HuH-7 (cell line): ENCODE results near the gene C1R.
"Not testable (repeated sequence)": the region's sequence is repeated elsewhere in the genome, so short reads cannot be mapped to it uniquely, and the experiment has no call there.

Experiments
- DNase-seq: peaks from one replicate; pipeline ENCODE4 v3.0.0; 2011; ENCODE audit warnings: low spot score

C1R gene

GRCh38 chr12:7120166-7120565 lies 27.9 kb upstream of the C1R start:
- no peak for DNase-seq

GRCh38 chr12:7118881-7119280 lies 26.6 kb upstream of the C1R start:
- no peak for DNase-seq

GRCh38 chr12:7117670-7118069 lies 25.4 kb upstream of the C1R start:
- DNase-seq, result no peak

GRCh38 chr12:7116916-7117315 lies 24.7 kb upstream of the C1R start:
- DNase-seq, result no peak

GRCh38 chr12:7116196-7116595 lies 24.0 kb upstream of the C1R start:
- DNase-seq, result no peak

DNA sequence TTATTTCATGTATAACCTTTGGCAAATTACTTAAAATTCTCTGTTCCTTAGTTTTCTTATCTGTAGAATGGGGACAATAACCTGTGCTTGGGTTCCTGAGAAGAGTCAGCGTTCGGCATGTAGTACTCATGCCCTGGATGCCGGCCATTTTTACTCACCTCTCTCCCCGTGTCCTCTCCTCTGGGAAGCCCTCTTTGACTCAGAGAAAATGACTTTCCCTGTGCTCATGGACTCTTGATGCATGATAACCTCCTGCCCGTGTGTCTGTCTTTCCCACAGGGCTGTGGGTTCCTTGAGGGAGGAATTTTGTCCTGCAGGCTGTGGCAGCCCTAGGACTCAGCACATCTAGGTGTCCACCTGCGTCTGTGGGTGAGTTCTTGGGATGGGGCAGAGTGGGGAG lies 22.6 kb upstream of the C1R start:
- no peak for DNase-seq

DNA sequence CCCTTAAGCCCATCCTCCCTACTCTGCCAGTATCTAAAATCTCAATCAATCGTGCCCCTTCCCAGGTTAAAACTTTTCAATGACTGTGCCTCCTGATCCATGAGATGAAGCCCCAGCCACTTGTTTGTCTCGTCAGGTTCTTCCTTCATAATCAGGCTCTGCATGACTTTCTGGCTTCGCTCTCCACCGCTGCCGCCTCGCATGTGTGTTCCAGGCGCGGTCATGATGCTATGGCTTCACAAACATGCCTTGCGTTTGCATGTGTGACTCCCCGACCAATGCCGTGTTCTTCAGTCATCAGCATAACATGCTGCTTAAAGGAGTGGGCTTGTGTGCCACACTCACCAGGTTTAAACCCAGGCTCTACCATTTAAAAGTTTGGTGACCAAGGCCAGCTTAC lies 21.8 kb upstream of the C1R start:
- no peak for DNase-seq

DNA sequence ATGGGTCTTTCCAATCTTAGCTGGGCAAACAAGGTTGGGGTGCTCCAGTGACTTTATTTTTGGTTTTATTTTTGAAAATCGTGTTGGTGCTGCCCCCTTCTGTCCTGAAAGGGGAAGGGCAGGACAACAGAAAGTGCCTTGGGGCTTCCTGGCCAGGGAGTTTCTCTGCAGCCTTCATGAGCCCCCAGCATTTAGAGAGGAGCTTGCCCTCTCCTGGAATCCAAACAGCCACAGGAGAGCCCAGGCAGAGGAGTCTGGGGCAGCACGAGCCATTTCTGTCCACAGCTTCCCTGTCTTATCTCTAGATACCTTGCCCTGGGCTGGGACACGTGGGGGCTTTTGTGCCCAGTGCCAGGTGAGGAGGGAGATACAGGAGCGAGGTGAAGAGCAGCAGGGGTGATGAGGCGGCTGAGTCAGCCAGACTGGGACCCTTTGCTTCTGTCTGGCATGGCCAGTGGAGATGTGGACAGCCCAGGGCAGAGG lies 21.2 kb upstream of the C1R start:
- no peak for DNase-seq

DNA sequence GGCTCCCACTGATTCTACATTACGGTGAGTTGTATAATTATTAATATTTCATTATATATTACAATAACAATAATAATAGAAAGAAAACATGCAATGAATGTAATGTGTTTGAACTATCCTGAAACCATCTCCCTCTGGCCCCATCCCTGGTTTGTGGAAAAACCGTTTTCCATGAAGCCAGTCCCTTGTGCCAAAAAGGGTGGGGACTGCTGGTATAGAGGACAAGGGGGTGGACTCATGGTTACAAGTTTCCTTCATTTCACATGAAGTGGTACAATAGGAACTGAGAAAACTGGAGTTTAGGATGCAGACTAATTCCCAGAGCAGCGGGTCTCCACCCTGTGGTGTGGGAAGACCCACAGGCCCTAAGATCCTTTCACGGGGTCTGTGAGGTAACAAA lies 19.8 kb upstream of the C1R start:
- no peak for DNase-seq

DNA sequence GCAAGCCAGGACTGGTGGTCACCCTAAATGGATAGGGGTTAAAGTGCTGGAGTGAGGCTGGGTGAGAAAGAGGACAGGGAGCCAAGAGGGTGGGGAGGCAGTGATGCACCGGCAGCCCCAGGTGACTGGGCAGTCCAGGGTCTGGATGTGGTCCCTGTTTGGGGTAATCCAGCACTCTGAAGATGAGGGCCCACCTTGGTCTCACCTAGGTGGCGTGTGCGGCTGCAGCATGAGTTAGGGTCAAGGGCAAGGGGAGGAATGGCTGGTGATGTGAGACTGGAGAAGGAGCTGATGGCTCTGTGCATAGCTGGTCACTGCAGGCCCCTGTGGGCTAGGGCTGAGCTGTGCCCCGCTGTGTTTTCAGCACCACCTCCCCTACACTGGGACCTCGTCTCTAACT lies 18.4 kb upstream of the C1R start:
- no peak for DNase-seq

DNA sequence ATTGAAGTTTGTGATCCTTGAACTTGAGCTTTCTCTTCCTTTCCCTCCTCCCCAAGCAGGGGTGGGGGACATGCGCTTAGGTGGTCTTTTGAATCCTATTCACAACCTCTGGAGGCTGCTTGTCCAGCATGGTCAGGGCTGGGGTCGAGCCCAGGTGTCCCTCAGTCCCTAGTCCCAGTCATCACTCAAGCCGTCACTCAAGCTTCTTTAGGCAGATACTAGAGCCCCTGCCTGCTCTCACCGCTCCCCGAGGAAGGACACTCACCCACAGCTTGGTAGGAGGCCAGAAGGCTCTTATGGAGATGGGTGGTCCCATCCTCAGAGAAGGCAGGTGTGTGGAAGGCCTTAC lies 17.3 kb upstream of the C1R start:
- no peak for DNase-seq

DNA sequence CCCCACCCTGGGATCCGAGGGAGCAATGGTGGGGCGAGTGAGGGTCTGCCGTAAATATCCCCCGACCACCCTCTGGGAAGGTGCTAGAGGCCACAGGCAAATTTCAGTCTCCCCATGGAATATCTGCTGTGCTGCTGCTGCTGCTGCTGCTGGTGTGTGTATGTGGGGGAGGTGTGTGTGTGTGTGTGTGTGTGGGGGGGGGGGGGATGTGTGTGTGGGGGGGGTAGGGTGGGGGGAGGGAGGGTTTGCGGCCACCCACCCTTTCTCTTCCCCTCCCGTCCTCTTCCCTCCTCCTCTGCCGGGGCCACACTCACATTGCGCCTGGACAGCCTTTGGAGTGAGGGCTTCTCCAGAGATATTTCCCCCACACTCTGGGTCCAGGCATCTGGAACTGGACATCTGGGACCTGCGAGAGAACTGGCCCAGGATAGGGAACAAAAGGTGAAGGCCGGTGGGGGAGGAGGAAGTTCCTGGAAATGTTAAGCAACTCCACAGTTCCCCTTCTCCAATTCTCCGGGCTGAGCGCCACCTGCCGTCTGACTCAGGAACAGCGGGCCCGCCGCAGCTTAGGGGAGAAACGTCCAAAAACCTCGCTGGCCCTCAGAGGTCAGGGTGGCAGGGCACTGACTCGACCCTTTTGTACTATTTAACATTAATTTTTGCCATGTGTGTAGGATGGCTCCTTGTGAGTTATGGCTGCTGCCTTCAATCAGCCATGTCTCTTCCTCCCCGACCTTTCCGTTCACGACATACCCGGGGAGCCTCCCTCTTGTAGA lies 16.7 kb upstream of the C1R start, which contains the start of gene C1RL:
Gene C1RL (minus strand): TSS at position 419 of the 776 bp plus-strand sequence. CDS start 34 bp downstream, at position 385.
- DNase-seq, result no peak

- DNase-seq, result peak; percentile 69
Measured at GRCh38 chr12:7108003-7108795, 16.0 kb upstream of the C1R start.

DNA sequence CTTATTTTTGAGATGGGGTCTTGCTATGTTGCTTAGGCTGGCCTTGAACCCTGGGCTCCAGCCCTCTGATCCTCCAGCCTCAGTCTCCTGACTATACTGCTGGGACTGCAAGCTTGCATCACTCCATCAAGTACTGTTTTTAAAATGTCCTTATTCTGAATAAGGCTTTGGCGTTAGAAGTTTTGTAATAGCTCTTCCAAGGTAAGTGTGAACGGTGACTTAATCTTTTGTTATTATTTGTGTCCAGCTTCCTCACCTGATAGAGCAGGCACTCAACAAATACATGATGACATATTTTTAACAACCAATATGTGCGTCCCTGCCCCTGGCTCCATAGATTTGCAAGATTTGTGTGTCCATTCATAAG lies 15.4 kb upstream of the C1R start:
- no peak for DNase-seq

GRCh38 chr12:7107181-7107580 lies 14.9 kb upstream of the C1R start:
- not testable (repeated sequence) for DNase-seq

GRCh38 chr12:7106082-7106481 lies 13.8 kb upstream of the C1R start:
- DNase-seq, result no peak

DNA sequence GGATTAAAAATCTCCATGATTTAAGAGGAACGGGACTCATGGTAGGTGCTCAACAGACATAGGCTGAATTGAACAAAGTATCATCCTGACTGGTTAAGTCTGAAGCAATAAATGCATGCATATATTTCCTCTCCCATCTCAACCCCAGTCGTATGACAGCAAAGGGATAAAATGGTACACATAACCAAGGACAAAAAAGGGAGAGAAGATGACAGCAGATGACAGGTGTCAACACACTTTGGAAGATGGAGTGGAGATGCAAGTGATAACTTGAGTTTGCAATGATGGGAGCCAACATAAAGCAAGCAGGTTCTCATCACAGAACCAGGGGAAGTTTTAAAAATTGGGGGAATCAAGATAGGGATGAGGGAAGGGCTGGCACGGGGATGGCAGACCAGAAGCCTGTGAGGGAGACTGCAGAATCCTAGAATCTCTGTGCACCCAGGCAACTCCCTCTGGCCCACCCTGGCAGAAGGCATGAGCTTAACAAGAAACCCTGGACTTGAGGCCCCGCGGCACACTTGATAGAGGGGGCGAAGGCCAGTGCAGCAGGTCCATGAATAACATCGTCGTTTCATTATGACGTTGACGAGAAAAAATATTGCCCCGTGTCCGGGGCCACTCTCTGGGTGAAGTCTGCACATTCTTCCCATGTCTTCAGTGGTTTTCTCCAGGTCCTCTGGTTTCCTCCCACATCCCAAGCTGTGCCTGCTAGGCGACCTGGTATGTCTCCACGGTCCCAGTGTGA lies 11.8 kb upstream of the C1R start:
- DNase-seq, result no peak

DNA sequence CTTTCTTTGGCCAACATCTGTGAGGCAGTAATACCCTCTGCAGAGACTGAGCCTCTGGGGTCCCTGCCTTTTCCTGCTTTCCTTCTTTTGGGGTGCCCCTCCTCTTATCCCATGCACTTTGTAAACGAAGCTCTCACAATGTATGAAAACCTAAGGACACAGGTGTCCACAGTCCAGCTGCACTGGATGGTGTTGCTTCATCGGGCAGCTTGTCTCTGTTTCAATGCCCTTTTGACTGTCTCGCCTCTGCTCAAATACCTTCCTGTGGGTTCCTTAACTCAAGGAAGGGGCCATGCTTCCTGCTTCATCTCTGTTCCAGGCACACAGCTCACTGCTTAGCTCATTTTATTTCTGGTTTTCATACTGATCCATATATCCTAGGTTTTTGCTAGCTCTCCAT lies 10.3 kb upstream of the C1R start:
- no peak for DNase-seq

DNA sequence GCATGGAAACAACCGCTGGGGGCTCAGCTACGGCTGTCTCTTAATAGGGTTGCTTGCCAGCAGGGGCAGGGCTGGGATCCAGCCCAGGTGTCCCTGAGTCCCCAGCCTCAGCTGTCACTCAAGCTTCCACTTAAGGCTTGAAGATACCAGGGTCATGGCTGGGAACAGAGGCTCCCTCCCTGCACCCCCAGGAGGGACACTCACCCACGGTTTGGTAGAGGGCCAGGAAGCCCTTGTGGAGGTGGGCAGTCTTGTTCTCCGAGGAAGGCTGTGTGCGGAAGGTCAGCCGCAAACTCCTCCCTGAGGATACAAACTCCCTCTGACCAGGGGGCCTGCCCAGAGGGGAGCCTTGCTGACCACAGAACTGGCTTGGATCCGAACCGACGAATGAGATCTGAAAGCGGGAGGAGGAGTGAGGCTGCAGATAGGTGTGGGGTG lies 9.5 kb upstream of the C1R start:
- DNase-seq, result no peak

GRCh38 chr12:7101047-7101693 lies 8.9 kb upstream of the C1R start:
- no peak for DNase-seq

GRCh38 chr12:7100239-7100638 lies 8.0 kb upstream of the C1R start:
- DNase-seq, result no peak

DNA sequence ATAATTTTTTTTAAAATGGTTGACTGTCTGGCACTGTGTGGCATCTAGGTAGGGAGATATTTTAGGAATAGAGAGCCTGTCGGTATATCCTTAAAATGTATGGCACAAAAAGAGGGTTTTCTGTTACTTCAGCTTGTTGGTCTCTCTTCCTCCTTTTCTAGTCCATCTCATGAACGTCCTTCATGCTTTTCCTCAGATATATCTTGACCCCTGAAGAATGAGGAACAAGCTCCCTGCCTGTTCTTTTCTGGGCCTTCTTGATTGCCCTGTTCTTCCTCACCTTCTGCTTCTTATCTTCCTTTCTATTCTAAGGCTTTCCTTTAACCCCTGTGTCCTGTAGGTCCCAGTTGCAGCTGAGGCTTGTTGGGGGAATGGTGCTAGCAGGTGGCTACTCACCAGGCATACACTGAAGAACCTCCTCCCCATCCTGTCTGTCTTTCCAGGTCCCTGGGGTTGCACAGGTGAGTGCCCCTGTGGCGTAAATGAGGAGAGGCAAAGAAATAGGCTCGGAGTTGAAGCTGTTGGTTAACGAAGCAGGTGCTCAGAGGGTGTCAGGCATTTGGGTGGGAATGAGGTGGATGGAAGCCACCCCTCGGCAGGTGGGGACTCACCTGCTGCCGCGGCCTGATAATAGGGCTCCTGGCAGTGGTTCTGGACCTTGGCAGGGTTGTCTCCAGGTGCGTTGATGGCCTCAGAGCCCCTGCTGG lies 7.2 kb upstream of the C1R start:
- no peak for DNase-seq
